CD4-positive, alpha-beta T cell (primary cell): ENCODE data around the gene PDZD8. TPM values are rescaled to one million over a fixed set of nuclear protein-coding genes. Genes with fewer than 3 reads are reported as not detected.

ENCODE experiments used
- ATAC-seq: fragments of 200-7000 bp; cut with Tn5 transposase; one replicate; pipeline ENCODE4 v1.10.0; 2022; ENCODE audit warnings: mild to moderate bottlenecking; ENCODE audit not compliant: poor library complexity
- CTCF ChIA-PET: fragments of 350-600 bp; sonication (Branson Sonifier 250); formaldehyde crosslinking; loops from one replicate; lab custom pipeline; 2021; ENCODE audit warnings: antibody characterized with exemption, inconsistent platforms; lab: Charles Lee
- POLR2A ChIA-PET: fragments of 350-600 bp; sonication (Branson Sonifier 250); formaldehyde crosslinking; loops from one replicate; lab custom pipeline; 2021; ENCODE audit warnings: antibody characterized with exemption, inconsistent platforms; lab: Charles Lee
- DNase-seq, 14 experiments: peaks; one replicate each; pipeline ENCODE4 v3.0.0-alpha.2; 2013 to 2020; ENCODE audit warnings: mixed read lengths in 2 of 14
- H3K27ac ChIP-seq, 2 donors: one replicate each; pipeline versions ENCODE4 v1.5.1 to v1.7.0; 2013; ENCODE audit warnings: low read length in 2 of 2, low read depth in 1 of 2, mild to moderate bottlenecking in 1 of 2
- H3K27me3 ChIP-seq, 2 experiments: 1 replicate in 1 of 2; 2 replicates in 1 of 2; pipeline versions ENCODE4 v1.6.1 to v1.7.0; 2013; ENCODE audit warnings: low read length in 2 of 2, control low read depth in 1 of 2, mild to moderate bottlenecking in 1 of 2, moderate library complexity in 1 of 2; ENCODE audit not compliant: insufficient read depth in 2 of 2, control insufficient read depth in 1 of 2
- H3K36me3 ChIP-seq: one replicate; pipeline ENCODE4 v1.6.1; 2013; ENCODE audit warnings: low read length, control low read depth; ENCODE audit not compliant: insufficient read depth
- H3K4me1 ChIP-seq: one replicate; pipeline ENCODE4 v1.6.1; 2013; ENCODE audit warnings: low read length, control low read depth; ENCODE audit not compliant: insufficient read depth
- H3K4me3 ChIP-seq: one replicate; pipeline ENCODE4 v1.5.1; 2013; ENCODE audit warnings: mild to moderate bottlenecking, low read length, moderate library complexity
- H3K9me3 ChIP-seq, 2 experiments: 1 replicate in 1 of 2; 2 replicates in 1 of 2; pipeline versions ENCODE4 v1.6.1 to v1.7.0; 2013; ENCODE audit warnings: low read length in 2 of 2, mild to moderate bottlenecking in 2 of 2, control low read depth in 1 of 2, moderate library complexity in 1 of 2; ENCODE audit not compliant: control insufficient read depth in 1 of 2, insufficient read depth in 1 of 2
- H3K27ac Mint-ChIP-seq: one replicate; pipeline ENCODE4 v1.8.0; 2020; ENCODE audit warnings: mixed read lengths
- H3K27me3 Mint-ChIP-seq: one replicate; pipeline ENCODE4 v1.8.0; 2021; ENCODE audit warnings: mixed read lengths
- H3K36me3 Mint-ChIP-seq: one replicate; pipeline ENCODE4 v1.8.0; 2021; ENCODE audit warnings: low read depth, mixed read lengths
- H3K4me1 Mint-ChIP-seq: one replicate; pipeline ENCODE4 v1.8.0; 2021; ENCODE audit warnings: low read depth, mixed read lengths
- H3K4me3 Mint-ChIP-seq: one replicate; pipeline ENCODE4 v1.8.0; 2020; ENCODE audit warnings: mild to moderate bottlenecking, mixed read lengths
- H3K9me3 Mint-ChIP-seq: one replicate; pipeline ENCODE4 v1.8.0; 2020; ENCODE audit warnings: mixed read lengths
- CTCF ChIP-seq: fragments of 200-600 bp; IDR thresholded peaks from one replicate; pipeline ENCODE4 v1.8.0; 2022; ENCODE audit warnings: antibody characterized with exemption, mild to moderate bottlenecking
- intact Hi-C, 2 experiments: fragments of 100-400 bp; cut with DNase I in 1 of 2; cut with micrococcal nuclease in 1 of 2; formaldehyde crosslinking; loops; one replicate each; pipeline versions ENCODE4 v1.15.1 to v1.9.0; 2023 to 2025; cut with DNase I, micrococcal nuclease
- total RNA-seq, 174 experiments: library from RNA in 2 of 174; stranded (reverse) in 2 of 174; gene quantifications; one replicate each; pipeline ENCODE4 v1.2.3 and lab custom pipeline; 2021 to 2026

Gene PDZD8
- total RNA-seq, 2 experiments from 2014 or later, result 25.2 to 31.1 TPM

GRCh38 chr10:117266400-117266799 is 108.8 kb downstream of the PDZD8 start:
- Mint-ChIP-seq H3K36me3 (no peaks in the 10 kb centered on the region), H3K4me1 (no peaks in the 10 kb centered on the region), H3K4me3 (no peak overlapping the region), H3K27me3 (peaks cover 4% of the 10 kb centered on the region), H3K9me3 (no peaks in the 10 kb centered on the region), H3K27ac (no peak overlapping the region)
- intact Hi-C loops, result no loop called here
- ChIA-PET POLR2A (no interaction called here), CTCF (interaction anchor here (0.7 kb wide), 1 partner anchor 15 kb away, joined by 3 read pairs; no protein-coding TSS in a partner anchor)
- no peak for DNase-seq
- Histone ChIP-seq H3K27me3 (peaks cover 0 to 3% of the 10 kb centered on the region in 2 experiments), H3K4me1 (no peaks in the 10 kb centered on the region), H3K4me3 (no peak overlapping the region), H3K36me3 (no peaks in the 10 kb centered on the region), H3K9me3 (peaks cover 0 to 2% of the 10 kb centered on the region in 2 experiments), H3K27ac (no peak overlapping the region)
- ATAC-seq, result no peak
- no peak for TF ChIP-seq CTCF

GRCh38 chr10:117264782-117265181 is 110.5 kb downstream of the PDZD8 start:
- Histone ChIP-seq H3K36me3 (no peaks in the 10 kb centered on the region), H3K27me3 (peaks cover 0 to 3% of the 10 kb centered on the region in 2 experiments), H3K4me3 (no peak overlapping the region), H3K27ac (no peak overlapping the region), H3K4me1 (no peaks in the 10 kb centered on the region), H3K9me3 (peaks cover 0 to 4% of the 10 kb centered on the region in 2 experiments)
- Mint-ChIP-seq H3K36me3 (no peaks in the 10 kb centered on the region), H3K4me3 (no peak overlapping the region), H3K27me3 (peaks cover 4% of the 10 kb centered on the region), H3K4me1 (peaks cover 9% of the 10 kb centered on the region), H3K27ac (no peak overlapping the region), H3K9me3 (no peaks in the 10 kb centered on the region)
- intact Hi-C loops, result no loop called here
- DNase-seq, result no peak
- ATAC-seq, result no peak
- POLR2A ChIA-PET, result no interaction called here
- CTCF ChIA-PET, result no interaction called here
- TF ChIP-seq CTCF, result no peak

GRCh38 chr10:117262903-117263293 is 112.3 kb downstream of the PDZD8 start:
- H3K27ac ChIP-seq, result no peak overlapping the region
- no peaks in the 10 kb centered on the region for H3K36me3 ChIP-seq
- ChIA-PET POLR2A (no interaction called here), CTCF (no interaction called here)
- no peak overlapping the region for H3K4me3 ChIP-seq
- Mint-ChIP-seq H3K9me3 (no peaks in the 10 kb centered on the region), H3K36me3 (no peaks in the 10 kb centered on the region), H3K27me3 (peaks cover 13% of the 10 kb centered on the region), H3K4me1 (peaks cover 16% of the 10 kb centered on the region), H3K4me3 (no peak overlapping the region), H3K27ac (no peak overlapping the region)
- no peaks in the 10 kb centered on the region for H3K4me1 ChIP-seq
- DNase-seq (no peak), ATAC-seq (no peak)
- peaks cover 0 to 3% of the 10 kb centered on the region in 2 experiments for H3K27me3 ChIP-seq
- no peak for TF ChIP-seq CTCF
- peaks cover 0 to 4% of the 10 kb centered on the region in 2 experiments for H3K9me3 ChIP-seq
- intact Hi-C loops, result no loop called here
